ENCODE measurements around the gene C9orf85. TPM values are rescaled to one million over a fixed set of nuclear protein-coding genes. Genes with fewer than 3 reads are reported as not detected.

C9orf85 gene
- total RNA-seq, 1 experiment from 2014 or later, result 14.4 TPM

- peak overlapping the region; percentile 16 for H2BK5ac ChIP-seq (ENCODE audit: insufficient read length, low read length)
- Mint-ChIP-seq H3K27ac (peak overlapping the region; percentile 96 to 99 (median 98)), H3K4me3 (peak overlapping the region; percentile 3 to 33; a peak in 3 of 5 replicates), H3K27me3 (ENCODE audit: low read depth) (no peaks in the 10 kb centered on the region), H3K4me1 (peaks cover 51 to 61% of the 10 kb centered on the region in 2 experiments), H3K36me3 (ENCODE audit: insufficient read depth in 1 of 3, low read depth in 3 of 3) (peaks cover 38 to 48% (median 40%) of the 10 kb centered on the region in 3 experiments), H3K9me3 (peaks cover 29 to 34% of the 10 kb centered on the region in 2 experiments)
- H2BK120ac ChIP-seq (ENCODE audit: low read depth, low read length, poor library complexity, severe bottlenecking), result peak overlapping the region; percentile 97
- peaks cover 11% of the 10 kb centered on the region for H3K9me3 ChIP-seq (ENCODE audit: control insufficient read depth, low read depth, low read length)
- H2AK5ac ChIP-seq (ENCODE audit: insufficient read length, low read length), result no peak overlapping the region
- H4K91ac ChIP-seq (ENCODE audit: insufficient read length, low read depth, low read length), result no peak overlapping the region
- peaks cover 6% of the 10 kb centered on the region; the same call in 1 of the 2 replicates for H3K4me1 ChIP-seq (ENCODE audit: insufficient read depth, low read length)
- H3K18ac ChIP-seq (ENCODE audit: insufficient read length, low read depth, low read length), result peak overlapping the region; percentile 72
- H3K79me1 ChIP-seq (ENCODE audit: insufficient read depth, low read depth, low read length, poor library complexity, severe bottlenecking), result no peaks in the 10 kb centered on the region
- H2BK12ac ChIP-seq (ENCODE audit: insufficient read length, low read depth, low read length), result no peak overlapping the region
- no peak overlapping the region for H3K56ac ChIP-seq (ENCODE audit: insufficient read length, low read depth, low read length)
- H3K23me2 ChIP-seq (ENCODE audit: insufficient read length, low read depth, low read length, poor library complexity, severe bottlenecking), result no peaks in the 10 kb centered on the region
- no peaks in the 10 kb centered on the region for H4K20me1 ChIP-seq (ENCODE audit: control insufficient read depth, insufficient read depth, insufficient read length)
- no peaks in the 10 kb centered on the region for H3K27me3 ChIP-seq (ENCODE audit: insufficient read depth, low read length)
- H3T11ph ChIP-seq (ENCODE audit: low read length), result peak overlapping the region; percentile 98
- H3K27ac ChIP-seq (ENCODE audit: insufficient read length, low read depth, low read length), result peak overlapping the region; percentile 90
- H3K9ac ChIP-seq (ENCODE audit: extremely low read depth, insufficient read length, low read length), result no peak overlapping the region
- no peak overlapping the region; the same call in 1 of the 2 replicates for H3K4ac ChIP-seq (ENCODE audit: low read depth, low read length)
- H2BK15ac ChIP-seq (ENCODE audit: low read depth, low read length), result no peak overlapping the region
- H2AFZ ChIP-seq (ENCODE audit: low read length), result no peak overlapping the region
- H4K5ac ChIP-seq (ENCODE audit: insufficient read length, low read depth, low read length), result no peak overlapping the region
- peak overlapping the region; percentile 99 for H2BK20ac ChIP-seq (ENCODE audit: low read depth, low read length, poor library complexity, severe bottlenecking)
- H3K4me2 ChIP-seq (ENCODE audit: insufficient read depth, insufficient read length, low read length), result peak overlapping the region; percentile 2
- H3K14ac ChIP-seq (ENCODE audit: insufficient read depth, low read length), result peak overlapping the region; percentile 56; the same call in 1 of the 2 replicates
- no peak overlapping the region for H4K8ac ChIP-seq (replicated peaks; ENCODE audit: insufficient read length, low read depth, low read length)
- H3K79me2 ChIP-seq (ENCODE audit: insufficient read depth, low read length), result peaks cover 20% of the 10 kb centered on the region; the same call in 1 of the 2 replicates
- no peak for DNase-seq
- WGBS (ENCODE audit: extremely low coverage, insufficient read length, low lambda C conversion rate), result no CpG with 5 or more reads among the region's 1 CpG
- H3K23ac ChIP-seq (ENCODE audit: insufficient read length, low read depth, low read length), result no peak overlapping the region
- TF ChIP-seq, protein P1, sequence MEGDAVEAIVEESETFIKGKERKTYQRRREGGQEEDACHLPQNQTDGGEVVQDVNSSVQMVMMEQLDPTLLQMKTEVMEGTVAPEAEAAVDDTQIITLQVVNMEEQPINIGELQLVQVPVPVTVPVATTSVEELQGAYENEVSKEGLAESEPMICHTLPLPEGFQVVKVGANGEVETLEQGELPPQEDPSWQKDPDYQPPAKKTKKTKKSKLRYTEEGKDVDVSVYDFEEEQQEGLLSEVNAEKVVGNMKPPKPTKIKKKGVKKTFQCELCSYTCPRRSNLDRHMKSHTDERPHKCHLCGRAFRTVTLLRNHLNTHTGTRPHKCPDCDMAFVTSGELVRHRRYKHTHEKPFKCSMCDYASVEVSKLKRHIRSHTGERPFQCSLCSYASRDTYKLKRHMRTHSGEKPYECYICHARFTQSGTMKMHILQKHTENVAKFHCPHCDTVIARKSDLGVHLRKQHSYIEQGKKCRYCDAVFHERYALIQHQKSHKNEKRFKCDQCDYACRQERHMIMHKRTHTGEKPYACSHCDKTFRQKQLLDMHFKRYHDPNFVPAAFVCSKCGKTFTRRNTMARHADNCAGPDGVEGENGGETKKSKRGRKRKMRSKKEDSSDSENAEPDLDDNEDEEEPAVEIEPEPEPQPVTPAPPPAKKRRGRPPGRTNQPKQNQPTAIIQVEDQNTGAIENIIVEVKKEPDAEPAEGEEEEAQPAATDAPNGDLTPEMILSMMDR (conservative IDR thresholded peaks at IDR 0.05), result no peak
Measured at GRCh38 chr9:71920456-71921189, 9.2 kb downstream of the C9orf85 start.

Measured in H9 (cell line).